NCI-H774 (cell line): ENCODE measurements around the gene BLVRA.

ENCODE experiments used
- DNase-seq: peaks from one replicate; lab custom pipeline; 2025; lab: John Stamatoyannopoulos, UW

Gene BLVRA

DNA sequence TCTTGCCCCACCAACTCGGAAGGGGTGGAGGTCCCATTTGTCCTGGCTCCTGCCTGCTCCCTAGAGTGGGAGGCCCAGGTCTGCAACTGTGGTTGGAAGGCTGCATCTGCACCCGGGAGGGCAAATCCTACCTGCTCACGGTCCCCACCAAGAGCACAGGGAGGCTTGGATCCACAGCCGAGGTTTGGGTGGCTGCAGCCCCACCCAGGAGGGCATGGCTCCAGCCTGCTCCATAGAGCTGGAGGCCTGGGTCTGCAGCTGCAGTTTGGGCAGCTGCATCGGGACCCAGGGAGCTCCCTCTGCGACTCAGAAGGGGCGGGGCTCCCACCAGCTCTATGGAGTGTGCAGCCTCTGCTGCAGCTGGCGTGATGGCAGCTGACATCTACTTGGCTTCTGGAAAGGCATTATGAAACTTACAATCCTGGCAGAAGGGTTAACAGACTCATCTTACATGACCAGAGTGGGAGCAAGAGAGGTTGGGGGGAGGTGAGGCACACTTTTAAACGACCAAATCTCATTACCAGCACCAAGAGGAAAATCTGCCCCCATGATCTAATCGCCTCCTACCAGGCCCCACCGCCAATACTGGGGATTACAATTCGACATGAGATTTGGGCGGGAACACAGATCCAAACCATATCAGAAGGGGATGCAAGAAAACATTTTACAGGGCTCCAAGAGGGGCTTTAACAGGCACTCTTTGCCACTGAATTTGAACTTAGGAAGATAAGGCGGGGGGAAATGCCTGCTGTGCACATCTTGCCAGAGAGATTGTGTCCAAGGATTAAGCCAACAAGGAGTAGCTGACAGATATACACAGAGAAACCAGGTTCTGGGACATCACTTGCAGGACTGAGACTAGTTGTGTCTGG lies 8.2 kb upstream of the BLVRA start:
- DNase-seq: no peak

GRCh38 chr7:43752411-43752810 lies 6.1 kb upstream of the BLVRA start:
- DNase-seq: no peak

DNA sequence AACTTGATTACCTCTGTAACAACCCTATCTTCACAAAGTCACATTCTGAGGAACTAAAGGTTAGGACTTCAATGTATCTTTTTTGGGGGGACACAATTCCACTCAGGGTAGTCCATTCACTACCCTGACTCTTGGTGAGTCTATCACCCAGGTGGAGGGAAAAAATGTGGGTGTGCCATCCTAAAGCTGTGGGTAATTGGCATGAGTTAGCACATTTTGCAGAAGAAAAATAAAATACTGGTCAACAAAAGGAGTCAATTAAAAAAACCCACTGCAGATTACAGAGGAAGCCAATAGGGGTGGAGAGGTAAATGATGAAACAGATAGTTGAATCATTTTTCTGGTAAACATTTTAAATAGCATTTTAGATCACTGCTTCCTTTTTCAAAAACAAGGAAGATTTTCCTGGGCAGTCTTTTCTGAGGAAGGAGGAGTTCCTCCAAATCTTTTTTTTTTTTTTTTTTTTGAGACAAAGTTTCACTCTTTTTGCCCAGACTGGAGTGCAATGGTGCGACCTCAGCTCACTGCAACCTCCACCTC lies 5.1 kb upstream of the BLVRA start:
- no peak for DNase-seq

DNA sequence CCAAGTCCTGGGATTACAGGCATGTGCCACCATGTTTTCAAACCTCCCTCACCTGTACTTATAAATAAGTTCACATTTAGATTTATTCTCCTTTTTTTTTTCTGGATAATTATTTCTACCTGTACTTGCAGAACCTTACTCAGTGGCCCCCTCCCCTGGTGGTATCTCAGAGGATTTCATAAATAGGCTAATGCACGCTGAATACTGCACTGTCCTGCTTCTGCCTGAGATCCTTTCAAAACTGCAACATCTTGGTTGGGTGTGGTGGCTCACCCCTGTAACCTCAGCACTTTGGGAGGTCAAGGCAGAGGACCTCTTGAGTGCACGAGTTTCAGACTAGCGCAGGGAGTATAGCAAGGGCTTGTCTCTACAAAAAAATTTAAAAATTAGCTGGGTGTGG lies 4.6 kb upstream of the BLVRA start:
- no peak for DNase-seq

DNA sequence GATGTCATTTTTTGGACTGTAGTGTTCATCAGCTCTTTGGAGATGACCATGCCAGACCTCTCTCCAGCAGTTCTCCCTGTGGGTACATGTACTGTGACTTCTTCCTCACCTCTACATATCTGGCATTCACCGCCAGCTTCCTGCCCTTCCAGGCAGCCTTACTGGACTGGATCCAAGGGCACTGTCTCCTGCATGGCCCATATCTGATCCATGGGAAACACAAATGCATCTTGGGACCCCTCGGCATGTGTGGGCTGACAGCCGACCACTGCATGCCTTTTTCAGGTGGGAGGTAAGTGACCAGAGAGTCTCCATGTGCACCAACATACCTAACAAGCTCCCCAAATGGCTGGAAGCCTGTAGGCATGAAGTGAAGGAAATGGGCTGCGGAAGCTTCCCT lies 3.9 kb upstream of the BLVRA start:
- no peak for DNase-seq

DNA sequence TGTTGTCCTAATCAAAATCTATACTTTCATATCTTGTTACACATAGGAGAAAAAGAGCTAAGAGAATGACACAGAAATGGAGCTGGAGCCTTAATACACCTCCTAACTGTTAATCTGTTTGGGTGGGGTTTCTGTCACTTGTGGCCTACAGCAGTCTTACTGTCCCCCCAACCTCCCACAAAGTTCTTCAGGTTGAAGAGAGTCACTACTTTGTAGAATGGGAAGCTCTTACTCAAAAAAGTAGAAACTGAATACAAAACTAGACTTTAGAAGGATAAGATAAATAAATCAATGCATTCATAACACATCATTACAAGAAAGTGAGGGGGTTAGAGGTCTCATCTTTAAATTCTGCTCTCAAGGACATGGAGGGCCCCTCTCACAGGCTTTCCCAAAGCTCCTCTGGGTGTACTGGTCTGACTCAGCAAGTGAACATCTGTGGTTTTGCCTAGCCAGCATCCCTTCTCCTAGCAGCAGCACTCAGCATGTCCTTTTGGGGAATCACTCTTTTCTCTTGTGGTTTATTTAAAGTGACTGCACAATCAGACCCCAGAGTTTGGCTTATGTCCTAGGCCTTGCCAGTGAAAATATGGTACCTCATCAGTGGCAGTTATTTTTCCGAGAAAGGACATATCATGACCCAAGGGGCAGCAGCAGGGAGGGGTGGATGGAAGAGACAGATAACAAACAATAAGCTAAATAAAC lies 2.0 kb upstream of the BLVRA start:
- peak; percentile 9 for DNase-seq

DNA sequence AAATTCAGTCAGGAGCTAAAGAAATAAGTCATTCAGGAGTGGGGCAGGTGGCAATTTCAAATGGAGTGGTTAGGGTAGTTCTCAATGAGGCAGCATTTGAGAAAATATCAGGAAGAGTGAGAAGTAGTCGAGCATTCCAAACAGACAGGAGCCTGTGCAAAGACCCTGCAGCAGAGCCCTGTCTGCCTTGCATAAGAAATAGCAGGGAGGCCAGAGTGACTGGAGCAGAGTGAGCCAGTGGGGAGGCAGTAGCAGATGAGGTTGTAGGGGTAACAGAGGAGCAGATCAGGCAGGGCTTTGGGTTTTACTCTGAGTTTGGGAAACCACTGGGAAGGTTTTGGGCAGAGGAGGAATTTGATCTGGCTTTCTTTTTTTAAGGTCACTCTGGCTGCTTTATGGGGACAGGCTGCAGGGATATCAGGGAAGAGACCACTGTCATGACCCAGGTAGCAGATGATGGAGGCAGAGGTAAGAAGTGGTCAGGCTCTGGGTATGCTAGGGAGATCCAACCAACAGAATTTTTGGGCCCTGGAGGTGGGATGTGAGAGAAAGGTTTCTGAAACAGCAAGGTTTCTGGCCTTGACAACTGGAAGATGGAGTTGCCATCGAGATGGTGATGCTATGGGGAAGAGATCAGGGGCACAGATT lies 1.3 kb upstream of the BLVRA start:
- no peak for DNase-seq

DNA sequence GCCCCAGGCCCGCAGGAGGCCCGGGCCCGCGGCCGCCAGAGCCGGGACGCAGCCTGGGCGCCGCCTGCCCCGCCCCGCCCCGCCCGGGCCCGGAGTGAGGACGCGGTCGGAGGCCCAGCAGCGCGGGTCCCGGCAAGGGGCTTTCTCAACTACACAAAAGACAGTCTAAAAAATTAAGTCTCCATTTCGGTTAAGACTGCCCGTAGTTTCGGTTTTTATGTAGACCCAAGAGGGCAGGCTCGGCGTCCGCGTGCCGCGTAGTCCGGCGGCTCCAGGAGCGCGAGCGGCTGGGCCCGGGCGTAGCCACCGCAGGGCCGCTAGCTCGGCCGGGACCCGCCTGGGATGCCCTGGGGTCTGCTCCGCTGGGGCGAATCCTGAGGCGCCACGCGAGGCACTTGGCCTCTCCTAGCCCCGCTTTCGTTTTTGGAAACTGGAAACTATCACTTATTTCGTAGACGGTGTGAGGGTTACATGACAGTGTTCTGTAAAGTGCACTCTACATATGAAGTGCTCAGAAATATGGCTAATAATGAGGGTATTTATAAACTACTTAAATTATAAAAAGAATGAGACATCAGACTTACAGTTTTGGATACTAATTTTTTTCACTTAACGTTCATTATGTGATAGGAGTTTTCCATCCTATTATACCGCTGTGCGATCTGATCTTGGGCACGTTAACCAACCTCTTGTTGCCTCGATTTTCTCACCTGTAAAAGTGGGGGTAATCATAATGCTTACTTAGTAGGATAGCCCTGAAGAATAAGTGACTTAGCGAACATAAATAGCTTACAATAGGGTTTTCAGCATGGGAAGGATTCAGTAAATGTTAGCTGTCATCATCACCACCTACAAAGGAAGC lies 573 bp downstream of the BLVRA start:
- no peak for DNase-seq

DNA sequence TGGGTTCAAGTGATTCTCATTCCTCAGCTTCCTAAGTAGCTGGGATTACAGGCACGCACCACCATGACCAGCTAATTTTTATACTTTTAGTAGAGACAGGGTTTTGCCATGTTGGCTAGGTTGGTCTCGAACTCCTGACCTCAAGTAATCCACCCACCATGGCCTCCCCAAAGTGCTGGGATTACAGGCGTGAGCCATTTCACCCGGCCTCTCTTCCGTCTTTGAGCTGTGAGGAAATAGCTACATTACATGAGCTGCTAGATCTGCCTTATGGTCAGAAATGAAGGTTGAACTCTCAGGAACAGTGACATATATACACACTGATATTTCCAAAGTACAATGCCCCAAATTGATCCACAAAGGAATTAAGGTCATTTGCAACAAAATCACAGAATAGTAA lies 2.4 kb downstream of the BLVRA start:
- DNase-seq: no peak

DNA sequence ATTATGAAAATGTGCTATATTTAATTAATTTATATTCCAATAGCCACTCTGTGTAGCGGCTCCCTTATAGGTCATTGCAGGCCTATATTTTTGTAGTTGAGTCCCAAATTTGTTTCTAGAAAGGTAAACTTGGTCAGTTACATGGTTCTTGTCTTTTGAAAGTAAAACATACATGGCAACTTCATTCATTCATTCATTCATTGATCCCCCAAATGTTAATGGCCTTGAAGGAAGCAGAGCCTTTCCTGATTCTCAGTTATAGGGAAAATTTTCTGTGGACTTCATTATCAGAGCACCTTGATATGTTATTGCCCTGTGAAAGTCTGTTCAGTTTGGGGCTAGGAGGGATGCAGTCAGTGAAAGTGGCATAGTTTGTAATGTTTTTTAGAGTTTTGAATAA lies 2.9 kb downstream of the BLVRA start:
- no peak for DNase-seq

DNA sequence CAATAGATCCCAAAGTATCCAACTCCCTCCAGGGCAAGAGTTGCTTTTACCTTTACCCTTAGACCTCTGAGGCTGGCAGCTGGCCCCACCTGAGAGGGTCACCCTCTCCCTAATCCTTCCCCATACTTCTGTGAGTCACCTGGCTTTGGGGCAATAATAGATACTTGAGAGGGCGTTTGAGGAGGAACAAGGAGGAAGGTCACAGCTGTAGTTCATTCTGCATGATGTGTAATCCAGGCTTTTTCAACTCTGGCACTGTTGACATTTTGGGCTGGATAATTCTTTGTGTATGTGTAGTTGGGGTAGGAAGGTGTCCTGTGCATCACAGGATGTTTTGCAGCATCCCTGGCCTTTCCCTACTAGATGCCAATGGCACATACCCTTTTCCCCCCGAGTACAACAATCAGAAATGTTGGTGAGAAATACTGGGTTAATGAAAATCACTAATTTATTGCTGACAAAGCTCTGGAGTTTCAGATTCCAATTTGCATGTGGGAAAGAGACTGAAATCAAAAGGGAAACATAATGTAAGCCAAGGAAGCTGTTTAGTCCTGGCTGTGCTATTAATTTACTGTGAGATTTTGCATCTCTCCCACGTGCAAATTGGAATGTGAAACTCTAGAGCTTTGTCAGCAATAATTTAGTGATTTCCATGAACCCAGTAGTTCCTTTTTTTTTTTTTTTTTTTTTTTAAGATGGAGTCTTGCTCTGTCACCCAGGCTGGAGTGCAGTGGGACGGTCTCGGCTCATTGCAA lies 3.6 kb downstream of the BLVRA start:
- no peak for DNase-seq

- no peak for DNase-seq
Measured at GRCh38 chr7:43763183-43763582, 4.7 kb downstream of the BLVRA start.

GRCh38 chr7:43764039-43764761 lies 5.7 kb downstream of the BLVRA start:
- DNase-seq: no peak

- DNase-seq: no peak
Measured at GRCh38 chr7:43764807-43765491, 6.5 kb downstream of the BLVRA start.

GRCh38 chr7:43766564-43766963 lies 8.1 kb downstream of the BLVRA start:
- DNase-seq: no peak

GRCh38 chr7:43767311-43767710 lies 8.8 kb downstream of the BLVRA start:
- DNase-seq: no peak

- no peak for DNase-seq
Measured at GRCh38 chr7:43768201-43768886, 9.9 kb downstream of the BLVRA start.

DNA sequence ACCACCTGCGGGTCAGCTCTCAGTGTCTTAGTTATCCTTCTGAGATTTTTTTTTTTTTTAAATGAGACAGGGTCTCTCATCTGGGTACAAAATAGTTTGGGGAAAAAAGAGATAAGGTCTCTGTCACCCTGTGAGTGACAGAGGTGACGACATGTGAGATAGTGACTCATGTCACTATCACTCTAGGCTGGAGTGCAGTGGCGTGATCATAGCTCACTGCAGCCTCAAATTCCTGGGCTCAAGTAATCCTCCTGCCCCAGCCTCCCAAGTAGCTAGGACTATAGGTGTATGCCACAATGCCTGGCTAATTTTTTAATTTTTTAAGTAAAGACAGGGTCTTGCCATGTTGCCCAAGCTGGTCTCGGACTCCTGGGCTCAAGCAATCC lies 10.4 kb downstream of the BLVRA start:
- no peak for DNase-seq

- DNase-seq: no peak
Measured at GRCh38 chr7:43769281-43769680, 10.8 kb downstream of the BLVRA start.
